HEK293 (cell line): ENCODE results near the gene ZRANB1.

Source experiments
- CTCF ChIP-seq: fragments of 450-650 bp; formaldehyde crosslinking; IDR thresholded peaks from 2 replicates; pipeline ENCODE4 v1.5.1; 2016; ENCODE audit warnings: missing biosample characterization, missing genetic modification characterization
- ZBTB26 ChIP-seq: fragments of 450-650 bp; formaldehyde crosslinking; optimal IDR thresholded peaks from 2 replicates; pipeline ENCODE3; 2016; ENCODE audit warnings: missing biosample characterization, mild to moderate bottlenecking, missing genetic modification characterization
- ZNF140 ChIP-seq: fragments of 450-650 bp; formaldehyde crosslinking; IDR thresholded peaks from 2 replicates; pipeline ENCODE4 v1.5.1; 2016; ENCODE audit warnings: missing biosample characterization, missing genetic modification characterization
- ZNF214 ChIP-seq: fragments of 450-650 bp; formaldehyde crosslinking; IDR thresholded peaks from 2 replicates; pipeline ENCODE4 v1.5.1; 2017; ENCODE audit warnings: missing biosample characterization, mild to moderate bottlenecking, missing genetic modification characterization, borderline replicate concordance
- ZNF354C ChIP-seq: fragments of 450-650 bp; formaldehyde crosslinking; IDR thresholded peaks from 2 replicates; pipeline ENCODE4 v1.5.1; 2016; ENCODE audit warnings: missing biosample characterization, missing genetic modification characterization, low read depth, borderline replicate concordance
- ZSCAN16 ChIP-seq: fragments of 450-650 bp; formaldehyde crosslinking; IDR thresholded peaks from 2 replicates; pipeline ENCODE4 v1.5.1; 2016; ENCODE audit warnings: missing biosample characterization, missing genetic modification characterization

GRCh38 chr10:124923684-124924083 is 18.2 kb upstream of the ZRANB1 start:
- TF ChIP-seq ZSCAN16 (tag by site-specific recombination) (no peak), CTCF (tag by site-specific recombination) (no peak), ZNF214 (tag by site-specific recombination) (no peak), ZNF354C (tag by site-specific recombination) (no peak), ZBTB26 (no peak), ZNF140 (tag by site-specific recombination) (no peak)
